PC-9 (cell line): ENCODE data around the gene ERRFI1. TPM values are rescaled to one million over a fixed set of nuclear protein-coding genes. Genes with fewer than 3 reads are reported as not detected.

Experiments used
- BruUV-seq: library from RNA; stranded (reverse); fragments of 400-500 nt; replicated peaks from 2 replicates; lab custom pipeline; 2021; lab: Mats Ljungman, UMichigan
- CTCF ChIA-PET: fragments of 300-600 bp; sonication (Branson Sonifier 250); formaldehyde crosslinking; loops from one replicate; lab custom pipeline; 2022; ENCODE audit warnings: antibody characterized with exemption; lab: Charles Lee
- POLR2A ChIA-PET: fragments of 300-600 bp; sonication (Branson Sonifier 250); formaldehyde crosslinking; loops from one replicate; lab custom pipeline; 2022; ENCODE audit warnings: antibody characterized with exemption; ENCODE audit not compliant: unreplicated experiment; lab: Charles Lee
- DNase-seq, 2 experiments: peaks; one replicate each; pipeline versions ENCODE4 v3.0.0 to v3.0.0-alpha.2; 2015 to 2022; ENCODE audit warnings: mixed read lengths in 1 of 2
- H2AFZ ChIP-seq: fragments of 200-600 bp; sonication (generic); 2 replicates; pipeline ENCODE4 v1.8.1; 2017; ENCODE audit warnings: antibody characterized with exemption
- H3F3A ChIP-seq: fragments of 200-600 bp; sonication (generic); 2 replicates; pipeline ENCODE4 v1.8.1; 2017; ENCODE audit warnings: antibody characterized with exemption, mild to moderate bottlenecking, low read depth; ENCODE audit not compliant: insufficient read depth
- H3K27ac ChIP-seq: fragments of 200-600 bp; sonication (generic); 2 replicates; pipeline ENCODE4 v1.6.1; 2016; ENCODE audit warnings: mixed run types
- H3K27me3 ChIP-seq: fragments of 200-600 bp; sonication (generic); 2 replicates; pipeline ENCODE4 v1.6.1; 2016; ENCODE audit warnings: low read depth, mixed run types; ENCODE audit not compliant: insufficient read depth
- H3K36me3 ChIP-seq: fragments of 200-600 bp; sonication (generic); 2 replicates; pipeline ENCODE4 v1.6.1; 2016; ENCODE audit warnings: low read depth, mixed run types
- H3K4me1 ChIP-seq: fragments of 200-600 bp; sonication (generic); replicated peaks from 2 replicates; pipeline ENCODE4 v1.6.1; 2016; ENCODE audit warnings: mixed run types; ENCODE audit not compliant: insufficient read depth
- H3K4me2 ChIP-seq: fragments of 200-600 bp; sonication (generic); 2 replicates; pipeline ENCODE4 v1.6.1; 2017; ENCODE audit warnings: mixed run types
- H3K4me3 ChIP-seq: fragments of 200-600 bp; sonication (generic); 2 replicates; pipeline ENCODE4 v1.6.1; 2016; ENCODE audit warnings: mixed run types
- H3K79me2 ChIP-seq: fragments of 200-600 bp; sonication (generic); 2 replicates; pipeline ENCODE4 v1.6.1; 2017; ENCODE audit warnings: low read depth, mixed run types
- H3K9me2 ChIP-seq: fragments of 200-600 bp; sonication (generic); 2 replicates; pipeline ENCODE4 v1.8.1; 2017; ENCODE audit warnings: mild to moderate bottlenecking; ENCODE audit not compliant: insufficient read depth
- H3K9me3 ChIP-seq: fragments of 200-600 bp; sonication (generic); 2 replicates; pipeline ENCODE4 v1.8.1; 2016; ENCODE audit warnings: low read depth; ENCODE audit not compliant: insufficient read depth
- H4K20me1 ChIP-seq: fragments of 200-600 bp; sonication (generic); 2 replicates; pipeline ENCODE4 v1.8.1; 2017; ENCODE audit not compliant: insufficient read depth
- EZH2 ChIP-seq: fragments of 200-600 bp; sonication (generic); IDR thresholded peaks from 2 replicates; pipeline ENCODE4 v1.8.0; 2017; ENCODE audit warnings: antibody characterized with exemption, low read depth
- intact Hi-C: fragments of 100-400 bp; cut with micrococcal nuclease; formaldehyde crosslinking; loops from one replicate; pipeline ENCODE4 v1.10.0; 2022; ENCODE audit not compliant: unreplicated experiment
- total RNA-seq: library from RNA; stranded (reverse); gene quantifications from 2 replicates; pipeline ENCODE4 v1.2.3, GENCODE V29; 2021
- TF ChIP-seq, protein P1 (sequence below): fragments of 200-600 bp; sonication (generic); conservative IDR thresholded peaks from 2 replicates; pipeline ENCODE4 v1.6.1; 2017; ENCODE audit warnings: mixed run types, antibody characterized with exemption, mild to moderate bottlenecking, moderate library complexity

ERRFI1 gene
- total RNA-seq, 1 experiment from 2014 or later = 44.9 TPM

DNA sequence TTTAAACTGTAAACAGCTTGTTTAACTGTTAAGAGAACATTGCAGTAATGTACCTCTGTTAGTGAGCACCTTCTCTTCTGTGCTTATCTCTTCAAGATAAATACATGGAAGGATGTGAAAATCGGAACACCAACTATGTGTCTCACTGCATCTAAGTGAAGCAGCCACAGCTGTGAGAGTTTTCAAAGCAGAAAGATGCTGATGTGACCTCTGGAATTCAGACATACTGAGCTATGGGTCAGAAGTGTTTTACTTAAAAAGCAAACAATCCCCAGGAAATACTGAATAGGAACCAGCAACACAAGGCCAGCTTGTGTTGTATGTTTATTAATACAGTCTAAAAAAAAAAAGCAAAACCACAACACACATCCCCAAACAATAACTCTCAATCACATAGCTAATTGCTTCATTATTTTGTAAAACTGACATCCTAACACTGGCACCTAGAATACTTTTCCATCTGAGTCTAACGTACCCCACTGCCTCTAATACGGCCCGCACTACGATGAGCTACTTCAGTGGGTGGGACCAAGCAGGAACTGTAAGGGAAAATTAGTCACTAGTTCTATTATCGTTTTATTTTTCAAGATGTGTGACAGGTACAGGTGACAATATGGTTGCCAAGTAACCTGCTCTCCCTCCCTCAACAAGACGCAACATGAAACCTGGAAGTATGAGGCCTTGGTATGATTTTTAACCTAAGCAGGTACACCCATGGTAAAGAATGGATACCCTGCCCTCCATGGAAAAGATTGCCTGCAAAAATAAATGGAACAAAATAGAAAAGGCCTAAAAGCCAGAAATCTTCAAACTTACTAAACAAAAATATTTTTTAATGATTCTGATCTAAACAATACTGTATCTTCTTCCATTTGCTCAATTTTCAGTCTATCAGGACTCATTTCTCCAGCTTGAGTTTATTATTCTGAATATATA is 13.9 kb downstream of the ERRFI1 start:
- H3K27ac ChIP-seq = peak overlapping the region; percentile 48
- intact Hi-C loops = no loop called here
- peaks cover 48% of the 10 kb centered on the region for H3K4me1 ChIP-seq
- H3F3A ChIP-seq = peaks cover 96% of the 10 kb centered on the region
- no peaks in the 10 kb centered on the region for H3K9me3 ChIP-seq
- peaks cover 62% of the 10 kb centered on the region for H3K36me3 ChIP-seq
- peaks cover 64% of the 10 kb centered on the region for H4K20me1 ChIP-seq
- BruUV-seq = no TSS peak
- peaks cover 74% of the 10 kb centered on the region for H3K79me2 ChIP-seq
- ChIA-PET CTCF (interaction anchor here (0.5 kb wide), 1 partner anchor 1792 kb away, joined by 3 read pairs; no protein-coding TSS in a partner anchor), POLR2A (interaction anchor here (0.5 to 0.7 kb wide), 2 partner anchors 143 to 511 kb away, joined by 3 read pairs; no protein-coding TSS in a partner anchor)
- TF ChIP-seq, protein P1, sequence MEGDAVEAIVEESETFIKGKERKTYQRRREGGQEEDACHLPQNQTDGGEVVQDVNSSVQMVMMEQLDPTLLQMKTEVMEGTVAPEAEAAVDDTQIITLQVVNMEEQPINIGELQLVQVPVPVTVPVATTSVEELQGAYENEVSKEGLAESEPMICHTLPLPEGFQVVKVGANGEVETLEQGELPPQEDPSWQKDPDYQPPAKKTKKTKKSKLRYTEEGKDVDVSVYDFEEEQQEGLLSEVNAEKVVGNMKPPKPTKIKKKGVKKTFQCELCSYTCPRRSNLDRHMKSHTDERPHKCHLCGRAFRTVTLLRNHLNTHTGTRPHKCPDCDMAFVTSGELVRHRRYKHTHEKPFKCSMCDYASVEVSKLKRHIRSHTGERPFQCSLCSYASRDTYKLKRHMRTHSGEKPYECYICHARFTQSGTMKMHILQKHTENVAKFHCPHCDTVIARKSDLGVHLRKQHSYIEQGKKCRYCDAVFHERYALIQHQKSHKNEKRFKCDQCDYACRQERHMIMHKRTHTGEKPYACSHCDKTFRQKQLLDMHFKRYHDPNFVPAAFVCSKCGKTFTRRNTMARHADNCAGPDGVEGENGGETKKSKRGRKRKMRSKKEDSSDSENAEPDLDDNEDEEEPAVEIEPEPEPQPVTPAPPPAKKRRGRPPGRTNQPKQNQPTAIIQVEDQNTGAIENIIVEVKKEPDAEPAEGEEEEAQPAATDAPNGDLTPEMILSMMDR = no peak
- TF ChIP-seq EZH2 = no peak
- H3K9me2 ChIP-seq = no peaks in the 10 kb centered on the region
- H3K4me3 ChIP-seq = no peak overlapping the region
- H3K27me3 ChIP-seq = no peaks in the 10 kb centered on the region
- peak overlapping the region; percentile 16 for H3K4me2 ChIP-seq
- H2AFZ ChIP-seq = no peak overlapping the region
- DNase-seq = no peak

DNA sequence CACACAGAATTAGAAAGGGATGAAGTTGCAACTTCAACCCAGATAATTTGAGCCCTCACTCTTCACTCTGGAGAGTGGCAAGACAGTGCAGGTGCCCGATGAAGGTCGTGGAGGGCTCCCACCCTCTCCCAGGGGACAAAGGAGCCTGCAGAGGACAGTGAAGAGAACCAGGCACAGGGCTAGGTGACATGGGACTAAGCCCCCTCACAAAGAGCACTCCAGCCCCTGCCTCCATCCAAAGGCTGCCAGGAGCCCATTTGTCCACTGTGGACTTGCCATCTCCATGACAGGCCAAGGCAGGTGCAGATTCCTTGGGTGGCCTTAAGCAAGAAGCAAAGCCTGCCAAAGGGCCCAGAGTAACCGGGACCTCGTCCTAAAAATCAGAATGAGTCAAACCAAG is 15.1 kb downstream of the ERRFI1 start:
- Histone ChIP-seq H3K9me3 (no peaks in the 10 kb centered on the region), H3K27me3 (no peaks in the 10 kb centered on the region), H4K20me1 (peaks cover 52% of the 10 kb centered on the region), H3K4me3 (no peak overlapping the region), H3K4me1 (peaks cover 47% of the 10 kb centered on the region), H3K79me2 (peaks cover 62% of the 10 kb centered on the region), H3K36me3 (peaks cover 55% of the 10 kb centered on the region), H3K9me2 (no peaks in the 10 kb centered on the region), H2AFZ (no peak overlapping the region), H3K4me2 (no peak overlapping the region), H3F3A (peaks cover 96% of the 10 kb centered on the region), H3K27ac (peak overlapping the region; percentile 48)
- no peak for DNase-seq
- intact Hi-C loops = no loop called here
- ChIA-PET CTCF (interaction anchor here (0.6 kb wide), 1 partner anchor 342 kb away, joined by 5 read pairs; no protein-coding TSS in a partner anchor), POLR2A (interaction anchor here (0.7 kb wide), 1 partner anchor 193 kb away, joined by 6 read pairs; no protein-coding TSS in a partner anchor)
- BruUV-seq = no TSS peak
- no peak for TF ChIP-seq EZH2
- TF ChIP-seq, protein P1 = no peak

GRCh38 chr1:8010080-8010664 is 15.9 kb downstream of the ERRFI1 start:
- peaks cover 96% of the 10 kb centered on the region for H3F3A ChIP-seq
- TF ChIP-seq, protein P1 = no peak
- no peak for TF ChIP-seq EZH2
- H3K27me3 ChIP-seq = no peaks in the 10 kb centered on the region
- peak overlapping the region; percentile 48 for H3K27ac ChIP-seq
- no peaks in the 10 kb centered on the region for H3K9me3 ChIP-seq
- POLR2A ChIA-PET = no interaction called here
- CTCF ChIA-PET = no interaction called here
- no peak overlapping the region for H2AFZ ChIP-seq
- H3K4me2 ChIP-seq = no peak overlapping the region
- BruUV-seq = no TSS peak
- intact Hi-C loops = no loop called here
- peaks cover 44% of the 10 kb centered on the region for H4K20me1 ChIP-seq
- no peaks in the 10 kb centered on the region for H3K9me2 ChIP-seq
- no peak for DNase-seq
- peaks cover 47% of the 10 kb centered on the region for H3K4me1 ChIP-seq
- peaks cover 47% of the 10 kb centered on the region for H3K36me3 ChIP-seq
- peaks cover 54% of the 10 kb centered on the region for H3K79me2 ChIP-seq
- no peak overlapping the region for H3K4me3 ChIP-seq
